Glomerular visceral epithelial cell (primary cell): ENCODE measurements around the gene TRPM6.
A peak's percentile ranks its signal among the peaks of the same experiment; 100 is the strongest.
"Not testable (repeated sequence)": the region's sequence is repeated elsewhere in the genome, so short reads cannot be mapped to it uniquely, and the experiment has no call there.

Experiments
- DNase-seq: peaks from one replicate; pipeline ENCODE4 v3.0.0-alpha.2; 2016; ENCODE audit errors: extremely low spot score

TRPM6 gene

GRCh38 chr9:74887041-74887980 is at the start of gene TRPM6:
Gene TRPM6 (minus strand): TSS chr9:74887921. CDS start chr9:74887856, 65 bp downstream.
- peak; percentile 69 for DNase-seq

- DNase-seq, result no peak
These were observed 47.3 kb upstream of the TRPM6 start for GRCh38 chr9:74935008-74935407.

- no peak for DNase-seq
These were observed 34.0 kb upstream of the TRPM6 start for GRCh38 chr9:74921737-74922136.

- no peak for DNase-seq
These were observed 33.4 kb upstream of the TRPM6 start for GRCh38 chr9:74920944-74921626.

GRCh38 chr9:74910036-74910435 is 22.3 kb upstream of the TRPM6 start:
- DNase-seq, result no peak

GRCh38 chr9:74908665-74909064 is 20.9 kb upstream of the TRPM6 start:
- DNase-seq, result no peak

- DNase-seq, result no peak
These were observed 19.4 kb upstream of the TRPM6 start for GRCh38 chr9:74907085-74907484.

- no peak for DNase-seq
These were observed 13.3 kb upstream of the TRPM6 start for GRCh38 chr9:74901001-74901400.

- DNase-seq, result not testable (repeated sequence)
These were observed 728 bp upstream of the TRPM6 start for GRCh38 chr9:74888449-74888848.

- DNase-seq, result no peak
These were observed 255 bp upstream of the TRPM6 start for GRCh38 chr9:74887981-74888370.

GRCh38 chr9:74876382-74876949 is 11.3 kb downstream of the TRPM6 start:
- no peak for DNase-seq

GRCh38 chr9:74875656-74876055 is 12.1 kb downstream of the TRPM6 start:
- DNase-seq, result no peak

- no peak for DNase-seq
These were observed 13.5 kb downstream of the TRPM6 start for GRCh38 chr9:74874220-74874619.

- no peak for DNase-seq
These were observed 15.0 kb downstream of the TRPM6 start for GRCh38 chr9:74872619-74873233.

- no peak for DNase-seq
These were observed 20.2 kb downstream of the TRPM6 start for GRCh38 chr9:74867483-74867882.

GRCh38 chr9:74865177-74865576 is 22.5 kb downstream of the TRPM6 start:
- DNase-seq, result no peak

GRCh38 chr9:74861773-74862474 is 25.8 kb downstream of the TRPM6 start:
- no peak for DNase-seq

GRCh38 chr9:74861071-74861470 is 26.6 kb downstream of the TRPM6 start:
- DNase-seq, result no peak

- not testable (repeated sequence) for DNase-seq
These were observed 27.5 kb downstream of the TRPM6 start for GRCh38 chr9:74860247-74860646.

GRCh38 chr9:74859786-74860185 is 27.9 kb downstream of the TRPM6 start:
- DNase-seq, result no peak

GRCh38 chr9:74858751-74859414 is 28.8 kb downstream of the TRPM6 start:
- DNase-seq, result no peak
